Measurements from ENCODE around the gene FXYD1.

FXYD1 gene

GRCh38 chr19:35138305-35138892 lies at the start of gene FXYD1:
TSS of gene FXYD1 (plus strand) at chr19:35138824. CDS start at chr19:35140080, 1,256 bp downstream.
- H3K27ac ChIP-seq, result no peak within 1 kb of the TSS
- TF ChIP-seq ZFX (IDR thresholded peaks at IDR 0.05; ENCODE audit: borderline replicate concordance), result no peak
- TF ChIP-seq CTCF (IDR thresholded peaks at IDR 0.05), result no peak

DNA sequence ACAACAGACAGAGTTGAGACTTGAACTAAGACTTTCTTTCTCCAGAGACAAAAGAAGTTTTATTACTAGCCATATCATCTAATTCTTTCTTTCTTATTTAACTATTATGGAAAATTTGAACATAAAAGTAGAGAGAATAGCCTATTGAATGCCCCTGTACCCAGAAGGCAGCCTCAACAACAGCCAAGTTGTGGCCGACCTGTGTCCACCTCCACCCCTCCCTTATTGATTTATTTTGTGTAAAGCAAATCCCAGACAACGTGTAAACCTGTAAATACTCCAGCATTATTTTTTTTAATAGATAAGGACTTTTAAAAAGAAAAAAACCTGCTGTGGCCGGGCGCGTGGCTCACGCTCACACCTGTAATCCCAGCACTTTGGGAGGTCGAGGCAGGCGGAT lies 49.1 kb upstream of the FXYD1 start:
- TF ChIP-seq CTCF (IDR thresholded peaks at IDR 0.05) (no peak), ZFX (IDR thresholded peaks at IDR 0.05; ENCODE audit: borderline replicate concordance) (no peak)
- no peak overlapping the region for H3K27ac ChIP-seq

GRCh38 chr19:35090160-35090505 lies 48.5 kb upstream of the FXYD1 start:
- H3K27ac ChIP-seq, result no peak overlapping the region
- no peak for TF ChIP-seq ZFX (IDR thresholded peaks at IDR 0.05; ENCODE audit: borderline replicate concordance)
- TF ChIP-seq CTCF (IDR thresholded peaks at IDR 0.05), result no peak

DNA sequence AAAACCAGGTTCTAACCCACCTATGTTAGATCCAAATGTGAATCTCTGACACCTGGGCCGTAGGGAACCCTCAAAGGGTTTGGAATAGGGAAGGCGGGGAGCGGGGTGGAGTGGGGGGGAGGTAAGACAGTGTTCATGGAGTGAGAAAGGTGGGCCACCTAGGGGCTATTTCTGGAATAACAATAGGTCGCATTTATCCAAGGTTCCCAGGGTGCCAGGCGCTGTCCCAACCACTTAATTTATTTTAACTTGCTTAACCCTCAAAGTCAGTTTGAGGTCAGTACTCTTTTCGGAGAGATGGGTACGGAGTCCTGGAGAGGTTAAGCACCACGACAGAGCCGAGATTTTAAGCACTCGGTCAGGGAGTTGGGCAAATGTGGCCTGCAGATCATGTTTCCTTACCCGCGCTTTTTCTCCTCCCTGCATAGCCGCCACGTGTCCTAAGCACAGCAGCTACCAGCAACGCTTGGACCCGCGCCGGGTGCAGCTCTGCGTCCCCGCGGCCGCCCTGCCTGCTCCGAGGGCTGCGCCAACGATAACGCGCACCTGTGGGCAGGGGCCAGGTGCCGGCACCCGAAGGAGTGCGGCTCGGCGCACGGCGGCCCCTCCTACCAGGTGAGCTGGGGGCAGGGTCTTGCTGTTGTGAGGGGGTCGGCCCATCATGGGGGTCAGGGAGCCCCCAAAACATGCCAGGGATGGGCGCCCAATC lies 48.0 kb upstream of the FXYD1 start:
- TF ChIP-seq ZFX (IDR thresholded peaks at IDR 0.05; ENCODE audit: borderline replicate concordance), result no peak
- peak; percentile 82 for TF ChIP-seq CTCF (IDR thresholded peaks at IDR 0.05)
- peak overlapping the region; percentile 36; the same call in 1 of the 2 replicates for H3K27ac ChIP-seq

GRCh38 chr19:35093430-35093829 lies 45.2 kb upstream of the FXYD1 start:
- H3K27ac ChIP-seq, result no peak overlapping the region

DNA sequence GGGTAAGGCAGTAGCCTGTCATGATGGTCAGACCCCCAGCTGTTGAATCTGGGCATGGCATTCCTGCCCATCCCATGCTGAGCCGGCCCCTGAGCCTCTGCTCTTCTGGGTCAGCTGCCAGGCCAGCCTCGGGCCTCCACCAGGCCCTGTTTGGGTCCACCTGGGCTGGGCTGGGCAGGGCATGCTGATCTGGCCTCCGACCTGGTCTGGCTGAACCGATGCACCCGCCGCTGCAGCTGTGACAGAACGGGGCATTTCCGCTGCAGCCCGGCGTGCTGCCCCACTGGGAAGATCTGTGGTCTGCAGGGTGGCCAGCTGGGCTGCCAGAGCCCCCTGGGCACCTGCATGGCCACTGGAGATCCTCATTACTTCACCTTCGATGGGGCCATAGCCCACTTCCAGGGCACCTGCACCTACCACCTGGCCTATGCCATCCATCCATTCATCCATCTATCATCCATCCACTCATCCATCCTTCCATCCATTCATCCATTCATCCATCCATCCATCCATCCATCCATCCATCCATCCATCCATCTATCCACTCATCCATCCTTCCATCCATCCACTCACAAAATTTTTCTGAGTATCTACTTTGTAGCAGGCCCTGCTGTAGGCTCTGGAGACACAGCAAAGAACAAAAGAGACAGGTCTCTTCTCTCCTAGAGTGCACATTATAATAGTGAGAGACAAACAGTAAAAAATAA lies 44.5 kb upstream of the FXYD1 start:
- TF ChIP-seq CTCF (IDR thresholded peaks at IDR 0.05), result no peak
- no peak for TF ChIP-seq ZFX (IDR thresholded peaks at IDR 0.05; ENCODE audit: borderline replicate concordance)
- H3K27ac ChIP-seq, result no peak overlapping the region

More at GRCh38 chr19:35093430-35093829, 45.2 kb upstream of the FXYD1 start:
- TF ChIP-seq ZFX (IDR thresholded peaks at IDR 0.05; ENCODE audit: borderline replicate concordance), result no peak
- TF ChIP-seq CTCF (IDR thresholded peaks at IDR 0.05), result no peak

DNA sequence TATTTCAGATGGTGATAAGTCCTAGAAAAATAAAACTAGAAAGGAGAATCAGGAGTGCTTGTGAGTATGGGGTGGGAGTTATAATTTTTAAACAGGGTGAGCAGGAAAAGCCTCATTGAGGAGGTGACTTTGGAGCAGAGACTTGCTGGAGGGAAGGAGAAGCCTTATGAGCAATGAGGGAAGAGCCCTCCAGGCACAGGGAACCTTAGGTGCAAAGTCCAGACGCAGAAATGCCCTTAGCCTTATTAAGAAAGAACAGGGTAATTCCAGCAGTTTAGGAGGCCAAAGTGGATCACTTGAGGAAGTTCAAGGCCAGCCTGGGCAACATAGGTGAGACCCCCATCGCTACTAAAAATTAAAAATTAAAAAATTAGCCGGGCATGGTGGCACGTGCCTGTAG lies 44.0 kb upstream of the FXYD1 start:
- TF ChIP-seq ZFX (IDR thresholded peaks at IDR 0.05; ENCODE audit: borderline replicate concordance), result no peak
- TF ChIP-seq CTCF (IDR thresholded peaks at IDR 0.05), result no peak
- no peak overlapping the region for H3K27ac ChIP-seq

Data from 22Rv1 (cell line).